Type B pancreatic cell (in vitro differentiated cells): ENCODE data around the gene TMEM51. TPM values are rescaled to one million over a fixed set of nuclear protein-coding genes. Genes with fewer than 3 reads are reported as not detected.

ENCODE experiments used
- DNase-seq: peaks from one replicate; pipeline ENCODE4 v3.0.0; 2021; ENCODE audit warnings: mixed read lengths; ENCODE audit not compliant: unreplicated experiment; ENCODE audit errors: extremely low spot score
- H3K27ac Mint-ChIP-seq: 2 replicates; pipeline ENCODE4 v1.8.0; 2021; ENCODE audit warnings: mild to moderate bottlenecking, mixed read lengths
- H3K27me3 Mint-ChIP-seq: 2 replicates; pipeline ENCODE4 v1.8.0; 2021; ENCODE audit warnings: mixed read lengths
- H3K36me3 Mint-ChIP-seq: 2 replicates; pipeline ENCODE4 v1.8.0; 2021; ENCODE audit warnings: mixed read lengths
- H3K4me1 Mint-ChIP-seq: one replicate; pipeline ENCODE4 v1.8.0; 2021; ENCODE audit warnings: mixed read lengths; ENCODE audit not compliant: unreplicated experiment
- H3K4me3 Mint-ChIP-seq: 2 replicates; pipeline ENCODE4 v1.8.0; 2021; ENCODE audit warnings: mild to moderate bottlenecking, mixed read lengths
- H3K9me3 Mint-ChIP-seq: 2 replicates; pipeline ENCODE4 v1.8.0; 2021; ENCODE audit warnings: mixed read lengths
- total RNA-seq: library from RNA; stranded (reverse); gene quantifications from 2 replicates; pipeline ENCODE4 v1.2.1, GENCODE V29; 2021; ENCODE audit warnings: low replicate concordance
- TF ChIP-seq, protein P1 (sequence below): fragments of 200-600 bp; sonication (generic); conservative IDR thresholded peaks from 2 replicates; pipeline ENCODE4 v1.5.0; 2021; ENCODE audit warnings: antibody characterized with exemption, mild to moderate bottlenecking

Gene TMEM51
- total RNA-seq, 1 donor from 2014 or later: 12.5 TPM

DNA sequence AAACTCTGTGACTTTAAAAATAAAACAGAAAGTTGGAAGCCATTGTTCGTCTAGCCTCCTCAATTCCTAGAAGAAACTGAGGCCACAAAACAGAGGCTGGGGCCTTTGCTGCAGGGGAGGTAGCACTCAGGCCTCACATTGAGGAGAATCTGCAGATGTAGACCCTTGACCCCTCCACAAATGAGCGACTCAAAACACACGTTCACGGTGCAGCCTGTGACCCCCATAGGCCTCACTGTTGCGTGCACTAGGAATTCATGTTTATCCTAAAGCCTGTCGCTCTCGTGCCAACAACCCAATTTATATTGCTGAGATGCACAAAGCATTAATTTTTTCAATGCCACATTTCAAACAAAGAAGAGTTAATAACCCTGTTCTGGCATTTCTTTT, 5.6 kb downstream of the TMEM51 start:
- H3K4me3 Mint-ChIP-seq: no peak overlapping the region
- H3K4me1 Mint-ChIP-seq: peaks cover 45% of the 10 kb centered on the region
- H3K9me3 Mint-ChIP-seq: no peaks in the 10 kb centered on the region
- no peak for DNase-seq
- peaks cover 8% of the 10 kb centered on the region for H3K27me3 Mint-ChIP-seq
- H3K36me3 Mint-ChIP-seq: peaks cover 13% of the 10 kb centered on the region
- no peak overlapping the region for H3K27ac Mint-ChIP-seq
- TF ChIP-seq, protein P1, sequence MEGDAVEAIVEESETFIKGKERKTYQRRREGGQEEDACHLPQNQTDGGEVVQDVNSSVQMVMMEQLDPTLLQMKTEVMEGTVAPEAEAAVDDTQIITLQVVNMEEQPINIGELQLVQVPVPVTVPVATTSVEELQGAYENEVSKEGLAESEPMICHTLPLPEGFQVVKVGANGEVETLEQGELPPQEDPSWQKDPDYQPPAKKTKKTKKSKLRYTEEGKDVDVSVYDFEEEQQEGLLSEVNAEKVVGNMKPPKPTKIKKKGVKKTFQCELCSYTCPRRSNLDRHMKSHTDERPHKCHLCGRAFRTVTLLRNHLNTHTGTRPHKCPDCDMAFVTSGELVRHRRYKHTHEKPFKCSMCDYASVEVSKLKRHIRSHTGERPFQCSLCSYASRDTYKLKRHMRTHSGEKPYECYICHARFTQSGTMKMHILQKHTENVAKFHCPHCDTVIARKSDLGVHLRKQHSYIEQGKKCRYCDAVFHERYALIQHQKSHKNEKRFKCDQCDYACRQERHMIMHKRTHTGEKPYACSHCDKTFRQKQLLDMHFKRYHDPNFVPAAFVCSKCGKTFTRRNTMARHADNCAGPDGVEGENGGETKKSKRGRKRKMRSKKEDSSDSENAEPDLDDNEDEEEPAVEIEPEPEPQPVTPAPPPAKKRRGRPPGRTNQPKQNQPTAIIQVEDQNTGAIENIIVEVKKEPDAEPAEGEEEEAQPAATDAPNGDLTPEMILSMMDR: no peak

DNA sequence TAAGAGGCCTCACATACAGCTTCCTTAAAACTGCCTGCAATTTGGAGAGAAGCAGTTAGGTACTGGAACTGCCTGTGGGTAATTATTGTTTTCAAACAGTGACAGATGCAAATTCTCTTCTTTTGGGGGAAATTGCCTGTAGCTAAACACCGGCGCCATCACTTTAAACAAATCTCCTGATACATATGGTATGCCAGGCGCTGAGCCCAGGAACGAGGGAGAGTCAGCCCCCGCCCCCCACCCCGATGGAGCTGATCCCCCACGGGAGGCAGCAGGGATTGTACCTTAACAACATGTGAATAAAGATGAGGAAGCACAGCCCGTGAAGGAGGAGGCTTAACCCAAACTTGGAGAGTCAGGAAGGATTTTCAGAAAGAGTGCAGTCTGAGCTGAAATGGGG, 7.1 kb downstream of the TMEM51 start:
- Mint-ChIP-seq H3K4me1 (peaks cover 38% of the 10 kb centered on the region), H3K27ac (peak overlapping the region; percentile 74), H3K36me3 (peaks cover 10% of the 10 kb centered on the region), H3K4me3 (no peak overlapping the region), H3K9me3 (no peaks in the 10 kb centered on the region), H3K27me3 (peaks cover under 1% of the 10 kb centered on the region)
- TF ChIP-seq, protein P1: no peak
- no peak for DNase-seq

DNA sequence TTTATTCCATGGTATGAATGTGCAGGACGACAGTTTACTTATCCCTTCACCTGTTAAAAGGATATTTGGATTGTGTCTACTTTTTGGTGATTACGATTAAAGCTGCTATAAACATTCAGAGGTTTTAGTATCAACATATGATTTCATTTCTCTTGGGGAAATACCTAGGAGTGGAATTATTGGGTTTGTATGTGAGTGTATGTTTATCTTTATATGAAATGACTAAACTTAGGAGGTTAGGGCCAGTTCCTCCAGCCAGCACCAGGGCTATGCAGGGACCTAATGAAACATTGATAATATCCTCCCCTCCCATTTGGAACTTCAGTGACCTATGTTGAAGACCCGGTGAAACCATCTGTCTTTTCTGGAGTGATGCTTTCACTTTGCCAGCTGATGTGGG, 13.8 kb downstream of the TMEM51 start:
- Mint-ChIP-seq H3K36me3 (peaks cover 5% of the 10 kb centered on the region), H3K9me3 (no peaks in the 10 kb centered on the region), H3K27ac (no peak overlapping the region), H3K27me3 (no peaks in the 10 kb centered on the region), H3K4me3 (no peak overlapping the region), H3K4me1 (peaks cover 13% of the 10 kb centered on the region)
- no peak for DNase-seq
- TF ChIP-seq, protein P1: no peak

DNA sequence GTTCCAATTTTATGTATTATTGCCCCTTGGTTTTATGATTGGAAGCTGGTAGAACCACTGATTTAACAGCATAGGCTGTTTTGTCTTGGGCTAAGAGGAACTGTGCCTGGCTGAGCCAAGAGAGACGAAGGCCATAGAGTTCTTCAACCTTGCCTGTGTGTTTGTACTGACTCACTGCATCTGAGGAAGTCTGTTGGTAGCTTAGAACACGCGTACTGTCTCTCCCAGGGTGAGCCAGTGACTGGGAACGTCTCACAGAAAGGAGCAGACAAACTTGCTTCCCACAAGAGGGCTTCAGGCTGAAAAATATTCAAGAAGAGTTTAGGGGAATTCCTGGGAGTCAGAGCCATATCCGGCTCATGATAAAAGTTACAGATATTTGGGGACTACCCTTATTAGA, 14.9 kb downstream of the TMEM51 start:
- Mint-ChIP-seq H3K4me3 (no peak overlapping the region), H3K4me1 (peaks cover 15% of the 10 kb centered on the region), H3K27me3 (no peaks in the 10 kb centered on the region), H3K9me3 (no peaks in the 10 kb centered on the region), H3K27ac (peak overlapping the region; percentile 21), H3K36me3 (no peaks in the 10 kb centered on the region)
- TF ChIP-seq, protein P1: no peak
- no peak for DNase-seq

DNA sequence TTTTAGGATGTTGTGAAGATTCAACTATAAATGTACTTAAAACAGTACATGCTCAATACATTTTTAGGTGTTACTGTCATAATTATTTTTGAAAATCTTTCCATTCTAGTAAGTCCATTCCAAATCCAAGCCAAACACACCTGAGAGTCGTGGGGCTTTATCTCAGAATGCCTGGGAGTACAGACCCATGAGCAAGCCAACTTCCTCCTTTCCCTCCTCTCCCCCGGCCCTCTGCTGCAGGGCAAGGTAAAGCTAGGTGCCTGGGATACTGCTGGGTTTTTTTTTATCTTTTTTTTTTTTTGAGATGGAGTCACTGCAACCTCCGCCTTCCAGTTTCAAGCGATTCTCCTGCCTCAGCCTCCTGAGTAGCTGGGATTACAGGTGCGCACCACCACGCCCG, 16.5 kb downstream of the TMEM51 start:
- H3K9me3 Mint-ChIP-seq: no peaks in the 10 kb centered on the region
- TF ChIP-seq, protein P1: no peak
- H3K27me3 Mint-ChIP-seq: no peaks in the 10 kb centered on the region
- no peak overlapping the region for H3K4me3 Mint-ChIP-seq
- no peaks in the 10 kb centered on the region for H3K36me3 Mint-ChIP-seq
- peaks cover 29% of the 10 kb centered on the region for H3K4me1 Mint-ChIP-seq
- no peak for DNase-seq
- H3K27ac Mint-ChIP-seq: no peak overlapping the region
